Stimulated activated CD8-positive, alpha-beta memory T cell treated with anti-CD3 and anti-CD28 coated beads, Interleukin-4, amount 100 ng/mL, for 24 hours (primary cell): ENCODE measurements around the gene C16orf96.

Experiments used
- DNase-seq: peaks from one replicate; pipeline ENCODE4 v3.0.0-alpha.2; 2020; ENCODE audit warnings: low read depth

The C16orf96 gene

GRCh38 chr16:4525634-4526277 is 30.4 kb upstream of the C16orf96 start:
- no peak for DNase-seq

DNA sequence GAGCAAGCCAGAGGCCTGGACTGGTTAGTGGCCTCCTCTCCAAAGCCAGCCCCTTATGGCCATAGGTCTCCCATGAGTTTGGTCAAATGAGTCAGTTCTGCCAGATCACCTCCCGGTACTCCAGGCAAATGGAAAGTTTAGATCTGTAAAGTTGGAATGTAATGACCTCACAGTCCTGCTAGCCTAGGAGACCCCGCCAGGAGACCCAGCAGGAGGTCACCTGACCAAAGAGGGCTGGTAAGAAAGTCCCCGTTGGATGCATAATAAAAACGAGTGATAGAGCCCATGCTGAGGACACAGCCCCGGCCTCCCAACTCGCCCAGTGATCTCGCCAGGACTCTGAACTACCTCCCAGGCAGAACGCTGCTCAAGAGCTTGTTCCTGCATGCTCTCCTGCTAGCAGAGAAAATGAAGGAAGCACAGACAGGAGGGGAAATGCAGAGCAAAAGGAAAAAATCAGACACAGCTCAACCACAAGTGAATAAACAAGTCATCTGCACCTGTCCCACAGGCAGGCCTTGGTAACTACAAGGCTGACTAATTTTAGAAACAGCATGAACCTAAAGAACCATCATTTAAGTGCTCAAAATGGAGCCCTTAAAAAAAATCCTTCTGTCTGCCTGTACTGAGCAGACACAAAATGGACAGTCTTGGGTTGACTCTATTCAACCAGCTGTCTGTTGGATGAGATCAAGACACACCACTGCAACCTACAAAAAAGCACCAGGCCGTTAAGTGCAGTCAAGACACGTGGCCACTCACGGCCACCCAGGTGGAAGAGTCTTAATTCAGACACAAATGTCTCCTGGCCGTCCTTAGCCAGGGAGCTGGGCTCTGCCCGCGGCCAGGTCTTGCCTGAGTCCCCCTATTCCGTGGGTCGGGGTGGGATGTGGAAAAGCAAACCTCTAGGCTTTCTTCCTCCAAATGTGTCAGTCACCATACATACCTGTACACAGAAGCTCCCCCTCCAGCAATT is 26.8 kb upstream of the C16orf96 start:
- DNase-seq: no peak

DNA sequence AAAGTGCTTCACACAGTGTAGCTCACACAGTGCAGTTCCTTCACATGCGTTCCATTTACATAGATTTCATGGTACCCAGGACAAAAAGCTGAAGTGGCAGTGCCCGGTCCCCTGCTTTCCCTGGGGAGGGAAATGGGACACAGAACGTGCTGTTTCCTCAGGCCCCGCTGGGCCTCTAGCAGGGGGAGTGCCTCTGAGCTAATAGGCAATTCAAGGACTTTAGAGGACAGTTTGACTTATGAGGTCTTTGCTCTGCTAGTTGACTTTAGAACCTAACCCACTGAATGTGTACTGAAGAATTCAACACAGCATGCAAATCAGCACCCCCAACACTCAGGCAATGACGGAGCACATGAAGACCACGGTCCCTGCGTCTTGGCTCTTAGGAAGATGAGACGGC is 24.3 kb upstream of the C16orf96 start:
- DNase-seq: no peak

DNA sequence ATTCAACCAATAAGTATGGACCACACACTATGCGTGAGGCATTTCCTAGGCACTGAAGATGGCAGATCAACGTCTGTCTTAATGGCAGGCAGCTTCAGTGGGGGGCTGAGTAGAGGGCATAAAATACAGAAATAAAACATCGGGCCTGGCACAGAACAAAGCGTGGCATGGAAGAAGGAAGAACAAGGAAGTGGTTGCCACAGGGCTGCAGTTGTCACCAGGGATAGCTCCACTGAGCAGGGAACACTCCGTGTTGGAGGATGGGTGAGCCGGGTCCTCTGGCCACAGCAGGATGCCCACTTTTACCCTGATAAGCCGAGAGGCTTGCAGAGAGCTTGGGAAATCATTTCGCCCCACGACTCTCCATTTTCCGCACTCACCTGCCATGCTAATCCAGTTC is 23.9 kb upstream of the C16orf96 start:
- DNase-seq: no peak

DNA sequence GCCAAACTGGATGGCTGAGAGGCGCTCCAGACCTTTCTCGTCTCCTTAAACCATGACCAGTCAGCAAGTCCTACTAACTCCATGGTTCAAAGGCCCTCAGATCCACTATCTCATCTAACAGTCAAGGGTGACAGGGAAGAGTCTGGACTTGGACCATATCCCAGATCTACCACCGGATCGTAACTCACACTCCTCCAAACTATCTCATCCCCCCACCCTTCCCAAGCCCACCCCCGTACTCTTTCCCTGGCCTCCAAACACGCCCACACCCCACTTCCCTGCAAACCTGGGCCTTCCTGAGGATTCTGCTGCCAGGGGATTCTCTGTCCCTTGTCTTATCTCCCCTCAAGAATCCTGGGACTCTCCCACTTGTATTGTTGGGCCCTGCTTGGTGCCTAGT is 22.6 kb upstream of the C16orf96 start:
- DNase-seq: no peak

- DNase-seq: no peak
Observed at GRCh38 chr16:4534151-4534790, 21.9 kb upstream of the C16orf96 start.

GRCh38 chr16:4535627-4536108 is 20.5 kb upstream of the C16orf96 start:
- DNase-seq: peak; percentile 19

DNA sequence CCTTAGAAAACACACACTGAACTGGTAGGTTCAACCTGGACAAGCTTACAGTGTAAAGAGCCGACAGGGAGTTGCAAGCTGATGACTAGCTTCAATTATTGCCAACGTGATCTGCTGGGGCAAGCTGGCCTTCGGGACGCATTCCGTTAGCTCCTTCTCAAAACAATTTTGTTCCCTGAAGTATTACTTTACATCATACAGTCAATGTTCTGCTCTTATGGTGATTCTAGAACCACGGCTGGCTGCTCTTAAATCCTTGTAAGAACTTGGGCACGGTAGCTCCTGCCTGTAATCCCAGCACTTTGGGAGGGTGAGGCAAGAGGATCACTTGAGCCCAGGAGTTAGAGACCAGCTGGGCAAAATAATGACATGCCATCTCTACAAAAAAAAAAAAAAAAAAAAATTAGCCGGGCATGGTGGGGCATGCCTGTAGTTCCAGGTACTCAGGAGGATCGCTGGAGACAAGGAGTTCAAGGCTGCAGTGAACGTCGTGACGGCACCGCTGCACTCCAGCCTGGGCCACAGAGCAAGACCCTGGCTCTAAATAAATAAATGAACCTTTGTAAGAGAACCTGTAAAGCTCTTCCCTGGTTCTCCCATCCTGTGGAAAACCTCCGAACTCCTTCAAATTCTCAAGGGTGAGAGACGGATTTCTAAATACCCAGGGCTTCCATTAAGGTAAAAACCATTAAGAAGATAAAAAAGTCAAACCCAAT is 19.6 kb upstream of the C16orf96 start:
- no peak for DNase-seq

DNA sequence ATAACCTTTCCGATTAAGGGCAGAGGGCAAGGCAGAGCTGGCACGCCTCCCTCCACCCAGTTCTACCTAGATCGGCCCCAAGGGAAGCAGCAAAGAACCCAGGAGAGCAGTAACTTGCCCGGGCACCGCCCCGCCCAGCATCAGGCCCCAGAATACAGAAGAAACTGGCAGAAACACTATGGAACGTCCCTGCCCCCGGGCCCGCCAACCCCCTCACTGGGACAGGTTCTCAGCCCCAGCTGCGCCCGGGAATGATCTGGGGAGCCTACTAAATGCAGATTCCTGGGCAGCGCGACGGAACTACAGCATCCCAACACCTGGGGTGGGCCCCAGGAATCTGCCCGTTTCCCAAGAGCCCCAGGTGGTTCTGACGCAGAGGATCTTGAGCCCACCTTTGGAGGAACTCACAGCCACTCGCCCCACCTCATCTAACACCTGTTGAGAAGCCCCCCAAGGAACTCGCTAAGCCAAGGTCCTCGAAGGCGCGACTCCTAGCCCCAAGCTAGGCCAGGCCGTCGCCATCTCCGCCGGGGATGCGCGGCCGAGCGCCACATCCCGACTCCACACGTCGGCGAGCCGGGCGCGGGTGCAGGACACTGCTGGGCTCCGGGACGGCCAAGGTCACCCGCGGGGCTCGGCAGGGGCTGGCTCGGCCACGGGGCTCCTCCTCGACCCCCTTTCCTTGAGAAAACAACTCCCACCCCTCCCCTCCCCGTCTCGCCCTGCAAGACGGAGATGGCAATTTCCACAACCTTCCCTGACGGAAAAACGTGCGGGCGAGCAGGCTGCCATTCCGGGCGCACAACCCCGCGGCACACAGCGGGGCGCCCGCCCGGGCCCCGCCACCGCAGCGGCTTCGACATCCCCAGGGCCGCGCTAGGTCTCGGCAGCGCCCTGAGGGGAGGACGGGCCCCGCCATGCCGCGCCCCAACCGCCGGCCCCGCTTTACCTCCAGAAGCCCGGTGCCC is 18.5 kb upstream of the C16orf96 start:
- DNase-seq: peak; percentile 8

- peak; percentile 96 for DNase-seq
Observed at GRCh38 chr16:4538350-4539235, 17.5 kb upstream of the C16orf96 start, which contains the start of gene CDIP1. Gene CDIP1 (minus strand): TSS chr16:4538773. CDS start chr16:4514130, 24,643 bp downstream.

- DNase-seq: no peak
Observed at GRCh38 chr16:4539716-4540284, 16.3 kb upstream of the C16orf96 start.

DNA sequence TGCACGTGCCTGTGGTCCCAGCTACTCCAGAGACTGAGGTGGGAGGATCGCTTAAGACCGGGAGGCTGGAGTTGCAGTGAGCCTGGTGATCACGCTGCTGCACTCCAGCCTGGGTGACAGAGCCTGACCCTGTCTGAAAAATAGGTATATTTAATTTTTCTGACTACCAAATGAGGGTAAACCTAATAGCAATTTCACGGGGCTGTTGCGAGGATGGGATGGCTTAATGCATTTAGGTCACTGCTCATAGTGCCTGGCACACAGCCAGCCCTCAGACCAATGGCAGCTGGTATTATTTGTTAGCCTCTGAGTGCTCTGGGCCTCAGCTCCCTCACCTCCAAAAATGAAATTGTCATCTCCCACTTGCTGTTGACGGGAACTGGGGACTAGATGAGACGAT is 11.7 kb upstream of the C16orf96 start:
- no peak for DNase-seq

- no peak for DNase-seq
Observed at GRCh38 chr16:4548124-4548523, 8.0 kb upstream of the C16orf96 start.

- no peak for DNase-seq
Observed at GRCh38 chr16:4550591-4550990, 5.5 kb upstream of the C16orf96 start.

GRCh38 chr16:4552541-4552940 is 3.6 kb upstream of the C16orf96 start:
- no peak for DNase-seq

- no peak for DNase-seq
Observed at GRCh38 chr16:4556580-4556979, 440 bp downstream of the C16orf96 start.

DNA sequence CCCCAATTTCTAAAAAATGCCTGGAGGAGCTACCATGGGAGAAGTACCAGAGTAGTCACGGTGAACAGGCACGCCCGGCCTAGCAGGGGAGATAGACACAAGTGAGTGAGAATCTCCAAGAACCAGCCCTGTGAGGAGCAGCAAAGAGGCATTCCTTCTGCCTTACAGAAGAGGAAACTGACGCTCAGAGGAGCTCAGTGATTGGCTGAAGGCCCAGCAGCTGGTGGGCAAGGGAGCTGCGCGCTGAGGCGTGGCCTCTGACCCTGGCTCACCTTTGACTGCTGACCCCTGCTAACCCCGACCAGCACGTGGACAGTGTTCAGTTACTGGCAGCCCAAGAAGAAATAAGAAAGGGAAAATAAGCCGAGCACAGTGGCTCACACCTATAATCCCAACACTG is 1.8 kb downstream of the C16orf96 start:
- DNase-seq: no peak

DNA sequence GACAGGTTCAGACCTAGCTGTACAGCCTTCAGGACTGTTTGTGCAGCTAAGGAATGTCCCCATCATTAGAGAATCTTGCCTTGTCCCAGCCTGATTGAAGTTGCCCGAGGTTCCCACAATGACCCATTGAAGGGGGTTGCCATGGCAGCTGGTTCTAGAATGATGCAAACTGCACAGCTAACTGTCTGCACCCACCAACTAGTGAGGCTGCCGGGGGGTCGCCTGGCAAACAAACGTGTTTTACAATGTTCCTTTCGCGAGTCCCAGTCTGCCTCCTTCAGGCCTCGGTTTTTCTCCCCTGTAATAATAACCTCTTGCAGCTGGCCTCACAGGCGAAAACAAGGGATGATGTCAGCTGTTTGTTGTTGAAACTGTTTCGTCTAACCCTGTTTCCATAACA is 5.5 kb downstream of the C16orf96 start:
- no peak for DNase-seq

- no peak for DNase-seq
Observed at GRCh38 chr16:4564661-4565267, 8.6 kb downstream of the C16orf96 start.
